HCT116 (cell line): ENCODE measurements around the gene C1orf115. TPM values are rescaled to one million over a fixed set of nuclear protein-coding genes. Genes with fewer than 3 reads are reported as not detected.

Experiments
- ATAC-seq: fragments of 200-7000 bp; cut with Tn5 transposase; 2 replicates; pipeline ENCODE4 v1.9.1; 2020; ENCODE audit warnings: mild to moderate bottlenecking, moderate library complexity
- BruUV-seq: library from RNA; stranded (reverse); fragments of 400-500 nt; replicated peaks from 2 replicates; lab custom pipeline; 2021; lab: Mats Ljungman, UMichigan
- CTCF ChIA-PET: fragments of 300-600 bp; sonication (Branson Sonifier 250); formaldehyde crosslinking; loops from one replicate; lab custom pipeline; 2021; ENCODE audit warnings: antibody characterized with exemption; lab: Charles Lee
- POLR2A ChIA-PET: fragments of 300-600, 350-600 bp; sonication (Branson Sonifier 250); formaldehyde crosslinking; loops from one replicate; lab custom pipeline; 2021; ENCODE audit warnings: antibody characterized with exemption; lab: Charles Lee
- RAD21 ChIA-PET, 2 experiments: fragments of 300-600 bp; sonication (Branson Sonifier 250); formaldehyde crosslinking; loops; one replicate each; lab custom pipeline; 2023; ENCODE audit warnings: low total read pairs in 2 of 2; ENCODE audit not compliant: uncharacterized antibody in 2 of 2, unreplicated experiment in 2 of 2, low non-redundant PET in 1 of 2; lab: Charles Lee
- DNase-seq: peaks from one replicate; pipeline ENCODE4 v3.0.0-alpha.2; 2010; ENCODE audit warnings: low read depth, low spot score
- H2AFZ ChIP-seq: fragments of 200-600 bp; shearing (Covaris generic), sonication (generic); 2 replicates; pipeline ENCODE4 v1.6.1; 2017; ENCODE audit warnings: low read depth, mixed run types, mixed read lengths, antibody characterized with exemption, low read length; ENCODE audit not compliant: poor library complexity, severe bottlenecking
- H3K27ac ChIP-seq: 2 replicates; pipeline ENCODE4 v1.5.1; 2012; ENCODE audit warnings: low read depth, low read length
- H3K27me3 ChIP-seq: fragments of 200-600 bp; sonication (generic); 2 replicates; pipeline ENCODE4 v1.6.1; 2016; ENCODE audit warnings: mixed run types, low read length, mixed read lengths; ENCODE audit not compliant: insufficient read depth
- H3K36me3 ChIP-seq, 2 experiments: fragments of 200-500 bp in 1 of 2; fragments of 200-600 bp in 1 of 2; sonication (Bioruptor generic) in 1 of 2; sonication (generic) in 1 of 2; 2 replicates each; pipeline versions ENCODE4 v1.5.1 to v1.6.1; 2014 to 2016; ENCODE audit warnings: low read length in 2 of 2, inconsistent platforms in 1 of 2, mixed read lengths in 1 of 2, mixed run types in 1 of 2; ENCODE audit not compliant: insufficient read depth in 2 of 2, control insufficient read depth in 1 of 2
- H3K4me1 ChIP-seq, 2 experiments: fragments of 200-600 bp in 1 of 2; sonication (generic) in 1 of 2; 2 replicates each; pipeline versions ENCODE4 v1.5.1 to v1.6.1; 2012 to 2017; ENCODE audit warnings: low read length in 2 of 2, inconsistent platforms in 1 of 2, mild to moderate bottlenecking in 1 of 2, mixed read lengths in 1 of 2, mixed run types in 1 of 2, moderate library complexity in 1 of 2; ENCODE audit not compliant: insufficient read depth in 2 of 2, control insufficient read depth in 1 of 2
- H3K4me2 ChIP-seq: fragments of 200-600 bp; sonication (generic); 2 replicates; pipeline ENCODE4 v1.6.1; 2017; ENCODE audit warnings: mixed run types, low read length, mixed read lengths
- H3K4me3 ChIP-seq, 2 experiments: fragments of 200-600 bp in 1 of 2; sonication (generic) in 1 of 2; replicated peaks in 1 of 2; 2 replicates each; pipeline ENCODE4 v1.5.1; 2011 to 2016; ENCODE audit warnings: low read length in 2 of 2, control low read depth in 1 of 2, low read depth in 1 of 2, mild to moderate bottlenecking in 1 of 2, mixed read lengths in 1 of 2, mixed run types in 1 of 2
- H3K79me2 ChIP-seq: fragments of 200-600 bp; sonication (generic); 2 replicates; pipeline ENCODE4 v1.6.1; 2017; ENCODE audit warnings: mild to moderate bottlenecking, mixed run types, low read length, moderate library complexity, mixed read lengths; ENCODE audit not compliant: insufficient read depth
- H3K9ac ChIP-seq: fragments of 200-600 bp; sonication (generic); 2 replicates; pipeline ENCODE4 v1.6.1; 2016; ENCODE audit warnings: low read length, mixed read lengths
- H3K9me2 ChIP-seq: fragments of 200-600 bp; sonication (generic), shearing (Covaris generic); 2 replicates; pipeline ENCODE4 v1.6.1; 2017; ENCODE audit warnings: mixed run types, mild to moderate bottlenecking, moderate library complexity; ENCODE audit not compliant: insufficient read depth
- H3K9me3 ChIP-seq, 2 experiments: fragments of 200-500 bp in 1 of 2; fragments of 200-600 bp in 1 of 2; sonication (Bioruptor generic) in 1 of 2; sonication (generic) in 1 of 2; 2 replicates each; pipeline ENCODE4 v1.6.1; 2014 to 2017; ENCODE audit warnings: low read length in 2 of 2, mixed read lengths in 2 of 2, inconsistent platforms in 1 of 2, low read depth in 1 of 2, mild to moderate bottlenecking in 1 of 2, mixed run types in 1 of 2, moderate library complexity in 1 of 2; ENCODE audit not compliant: control insufficient read depth in 1 of 2, insufficient read depth in 1 of 2
- H4K20me1 ChIP-seq: fragments of 200-600 bp; sonication (generic), shearing (Covaris generic); 2 replicates; pipeline ENCODE4 v1.6.1; 2017; ENCODE audit warnings: mixed run types, mild to moderate bottlenecking, moderate library complexity; ENCODE audit not compliant: insufficient read depth
- CEBPB ChIP-seq: IDR thresholded peaks from 2 replicates; pipeline ENCODE4 v1.6.1; 2012; ENCODE audit warnings: low read depth
- FOSL1 ChIP-seq: IDR thresholded peaks from 2 replicates; pipeline ENCODE4 v1.6.1; 2012; ENCODE audit warnings: low read depth
- SIN3A ChIP-seq: IDR thresholded peaks from 2 replicates; pipeline ENCODE4 v1.6.1; 2012; ENCODE audit warnings: low read depth
- TCF7L2 ChIP-seq: IDR thresholded peaks from 2 replicates; pipeline ENCODE4 v1.7.0; 2011; ENCODE audit warnings: borderline replicate concordance, inconsistent platforms; ENCODE audit not compliant: insufficient read depth, insufficient read length; ENCODE audit errors: extremely low read depth
- ZNF274 ChIP-seq: fragments of 200-500 bp; sonication (Bioruptor generic); IDR thresholded peaks from 2 replicates; pipeline ENCODE4 v1.6.1; 2014; ENCODE audit warnings: mild to moderate bottlenecking, low read depth, low read length, inconsistent platforms
- intact Hi-C: fragments of 100-400 bp; cut with micrococcal nuclease; formaldehyde crosslinking; loops from 2 replicates; pipeline ENCODE4 v1.10.0; 2022
- total RNA-seq: library from RNA; stranded (reverse); gene quantifications from one replicate; pipeline ENCODE4 v1.2.1, GENCODE V29; 2021; ENCODE audit not compliant: unreplicated experiment
- TF ChIP-seq, protein P1 (sequence below): IDR thresholded peaks from 2 replicates; pipeline ENCODE4 v1.6.1; 2012; ENCODE audit warnings: low read depth

C1orf115 gene
- total RNA-seq, 1 experiment from 2014 or later = 16.8 TPM

DNA sequence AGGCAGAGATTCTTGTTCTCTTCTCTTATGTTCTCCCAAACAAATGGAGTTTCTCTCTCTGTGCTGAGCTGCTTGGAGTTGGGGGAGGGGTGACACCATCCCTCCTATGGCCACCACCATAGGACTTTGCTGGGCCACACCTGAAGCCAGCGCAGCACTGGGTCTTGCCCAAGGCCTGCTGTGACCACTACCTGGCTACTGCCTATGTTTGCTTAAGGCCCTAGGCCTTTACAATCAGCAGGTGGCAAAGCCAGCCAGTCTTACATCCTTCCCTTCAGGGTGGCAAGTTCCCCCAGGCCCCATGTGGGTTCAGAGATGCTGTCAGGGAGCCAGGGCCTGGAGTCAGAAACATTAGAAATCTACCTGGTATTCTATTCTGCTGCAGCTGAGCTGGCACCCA is 51.7 kb downstream of the C1orf115 start (continued):
- TF ChIP-seq TCF7L2 (no peak), ZNF274 (no peak), CEBPB (no peak)
- TF ChIP-seq, protein P1, sequence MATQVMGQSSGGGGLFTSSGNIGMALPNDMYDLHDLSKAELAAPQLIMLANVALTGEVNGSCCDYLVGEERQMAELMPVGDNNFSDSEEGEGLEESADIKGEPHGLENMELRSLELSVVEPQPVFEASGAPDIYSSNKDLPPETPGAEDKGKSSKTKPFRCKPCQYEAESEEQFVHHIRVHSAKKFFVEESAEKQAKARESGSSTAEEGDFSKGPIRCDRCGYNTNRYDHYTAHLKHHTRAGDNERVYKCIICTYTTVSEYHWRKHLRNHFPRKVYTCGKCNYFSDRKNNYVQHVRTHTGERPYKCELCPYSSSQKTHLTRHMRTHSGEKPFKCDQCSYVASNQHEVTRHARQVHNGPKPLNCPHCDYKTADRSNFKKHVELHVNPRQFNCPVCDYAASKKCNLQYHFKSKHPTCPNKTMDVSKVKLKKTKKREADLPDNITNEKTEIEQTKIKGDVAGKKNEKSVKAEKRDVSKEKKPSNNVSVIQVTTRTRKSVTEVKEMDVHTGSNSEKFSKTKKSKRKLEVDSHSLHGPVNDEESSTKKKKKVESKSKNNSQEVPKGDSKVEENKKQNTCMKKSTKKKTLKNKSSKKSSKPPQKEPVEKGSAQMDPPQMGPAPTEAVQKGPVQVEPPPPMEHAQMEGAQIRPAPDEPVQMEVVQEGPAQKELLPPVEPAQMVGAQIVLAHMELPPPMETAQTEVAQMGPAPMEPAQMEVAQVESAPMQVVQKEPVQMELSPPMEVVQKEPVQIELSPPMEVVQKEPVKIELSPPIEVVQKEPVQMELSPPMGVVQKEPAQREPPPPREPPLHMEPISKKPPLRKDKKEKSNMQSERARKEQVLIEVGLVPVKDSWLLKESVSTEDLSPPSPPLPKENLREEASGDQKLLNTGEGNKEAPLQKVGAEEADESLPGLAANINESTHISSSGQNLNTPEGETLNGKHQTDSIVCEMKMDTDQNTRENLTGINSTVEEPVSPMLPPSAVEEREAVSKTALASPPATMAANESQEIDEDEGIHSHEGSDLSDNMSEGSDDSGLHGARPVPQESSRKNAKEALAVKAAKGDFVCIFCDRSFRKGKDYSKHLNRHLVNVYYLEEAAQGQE = no peak
- TF ChIP-seq, all 23 proteins: peak for 0

DNA sequence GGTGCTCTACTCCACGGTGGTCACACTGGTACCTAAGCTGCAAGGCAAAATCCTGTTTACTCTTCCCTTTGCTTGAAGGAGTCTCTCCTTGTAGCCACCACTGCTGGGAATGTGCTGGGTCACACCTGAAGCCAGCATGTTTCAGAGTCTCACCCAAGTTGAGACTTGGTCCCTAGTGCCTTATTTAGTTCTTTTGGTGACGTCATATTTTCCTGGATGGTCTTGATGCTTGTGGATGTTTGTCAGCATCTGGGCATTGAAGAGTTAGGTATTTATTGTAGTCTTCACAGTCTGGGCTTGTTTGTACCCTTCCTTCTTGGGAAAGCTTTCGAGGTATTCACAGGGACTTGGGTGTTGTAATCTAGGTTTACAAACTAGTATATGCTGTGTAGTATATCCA is 52.4 kb downstream of the C1orf115 start:
- DNase-seq (no peak), ATAC-seq (no peak)
- H3K4me2 ChIP-seq = no peak overlapping the region
- ChIA-PET CTCF (interaction anchor here (2.4 kb wide), 1 partner anchor 9 kb away, joined by 9 read pairs; no protein-coding TSS in a partner anchor), POLR2A (no interaction called here), RAD21 (no interaction called here)
- H4K20me1 ChIP-seq = no peaks in the 10 kb centered on the region
- H3K4me3 ChIP-seq = no peak overlapping the region
- intact Hi-C loops = no loop called here
- BruUV-seq = no TSS peak
- TF ChIP-seq TCF7L2 (no peak), FOSL1 (no peak), SIN3A (no peak)
- TF ChIP-seq, protein P1 = no peak
- H2AFZ ChIP-seq = no peak overlapping the region
- no peak overlapping the region for H3K27ac ChIP-seq
- no peaks in the 10 kb centered on the region for H3K36me3 ChIP-seq
- H3K4me1 ChIP-seq = peaks cover 4 to 6% of the 10 kb centered on the region in 2 experiments; a peak in 3 of 4 replicates
- peaks cover 3% of the 10 kb centered on the region; the same call in 1 of the 2 replicates for H3K9me2 ChIP-seq
- H3K27me3 ChIP-seq = no peaks in the 10 kb centered on the region
- H3K9ac ChIP-seq = no peak overlapping the region
- H3K9me3 ChIP-seq = no peaks in the 10 kb centered on the region
- no peaks in the 10 kb centered on the region for H3K79me2 ChIP-seq
